Measurements from ENCODE around the gene PEX26.
"Not testable (repeated sequence)": the region's sequence is repeated elsewhere in the genome, so short reads cannot be mapped to it uniquely, and the experiment has no call there.

Gene PEX26

DNA sequence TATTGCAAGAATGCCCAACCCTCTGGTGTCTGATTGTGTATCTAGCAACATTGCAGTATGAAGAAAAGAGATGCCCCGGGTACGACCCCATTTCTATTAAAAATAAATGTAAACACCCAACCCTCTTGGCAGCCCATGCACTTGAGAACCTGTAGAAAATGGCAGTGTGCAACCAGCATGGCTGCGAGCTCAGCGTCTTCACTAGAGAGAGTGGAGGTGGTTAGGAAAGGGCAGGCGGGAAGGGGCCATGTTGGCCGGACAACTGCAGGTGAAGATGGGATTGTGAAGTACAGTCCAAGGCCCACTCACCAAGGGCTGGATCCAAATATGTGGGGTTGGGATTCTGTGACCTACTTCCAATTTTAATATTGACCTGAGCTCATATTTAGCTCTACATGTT is 15.9 kb downstream of the PEX26 start:
- no peak for DNase-seq

DNA sequence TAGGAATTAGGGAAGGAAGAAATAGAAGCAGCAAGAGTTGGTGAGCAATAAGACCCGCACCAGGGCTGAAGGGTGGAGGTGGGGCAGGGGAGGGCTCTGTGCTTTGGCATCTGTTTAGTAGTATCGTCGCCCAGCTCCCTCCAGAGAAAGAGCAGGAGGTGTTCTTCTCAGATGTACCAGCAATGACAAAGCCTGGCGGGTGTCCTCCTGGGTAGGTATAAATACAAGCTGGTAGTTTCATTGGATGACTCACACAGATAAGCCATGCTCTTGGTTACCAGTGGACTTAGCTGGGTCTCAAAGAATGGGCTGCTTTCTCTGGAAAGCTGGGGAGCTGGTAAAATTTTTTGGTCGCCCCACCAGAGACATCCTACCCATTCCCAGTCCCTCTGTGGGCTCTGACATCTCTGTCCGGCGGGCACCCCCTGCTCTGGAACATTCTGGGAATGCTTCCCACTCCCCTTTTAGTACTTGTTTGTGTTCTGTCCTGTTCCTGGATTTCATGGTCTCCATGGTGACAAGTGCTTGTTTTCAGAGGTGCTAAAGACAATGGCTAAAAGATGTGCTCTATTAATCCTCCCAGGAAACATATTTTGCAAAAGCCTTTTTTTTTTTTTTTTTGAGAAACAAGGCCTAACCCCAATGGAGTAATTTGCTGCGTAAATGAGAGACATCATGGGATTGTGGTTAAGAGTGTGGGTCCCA is 17.5 kb downstream of the PEX26 start:
- peak in 4 of 51 donors; percentile 26 to 45 (median 29) for DNase-seq

GRCh38 chr22:18096823-18097222 is 19.0 kb downstream of the PEX26 start:
- peak in 1 of 51 donors; percentile 47 for DNase-seq

DNA sequence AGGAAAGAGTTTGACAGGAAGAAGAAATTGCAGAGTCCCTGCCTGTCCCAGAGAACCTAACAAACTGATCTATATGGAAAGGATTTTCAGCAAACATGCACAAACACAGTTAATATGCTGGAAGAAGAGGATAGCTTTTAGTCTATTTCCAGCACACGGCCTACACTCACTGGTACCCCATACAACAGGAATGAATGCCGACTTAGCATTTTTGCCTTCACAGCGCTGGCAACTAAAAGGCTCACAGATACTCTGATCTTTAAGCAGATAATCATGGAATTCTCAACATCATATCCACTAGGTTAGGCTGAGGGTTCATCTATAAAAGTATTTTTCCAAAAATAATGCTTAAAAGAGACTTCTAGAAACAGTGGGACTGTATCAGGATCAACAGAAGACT is 23.0 kb downstream of the PEX26 start:
- no peak for DNase-seq

DNA sequence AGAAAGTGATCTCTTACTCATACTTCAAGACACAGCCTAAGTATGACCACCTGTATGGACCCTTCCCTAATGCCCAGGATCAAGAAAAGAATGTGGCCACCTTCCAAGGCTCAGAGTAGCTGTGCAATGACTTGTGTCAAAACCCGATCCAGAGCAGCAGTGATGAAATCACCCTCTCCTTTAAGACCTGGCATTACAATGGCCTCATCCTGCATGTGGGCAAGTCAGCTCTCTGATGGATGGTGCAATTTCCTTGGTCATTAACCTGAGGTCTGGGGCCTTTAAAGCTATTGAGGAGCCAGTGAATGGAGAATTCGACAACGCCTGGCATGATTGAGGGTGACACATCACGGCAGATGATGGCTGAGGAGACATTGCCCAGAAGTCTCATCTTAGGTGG is 23.7 kb downstream of the PEX26 start:
- DNase-seq: no peak

DNA sequence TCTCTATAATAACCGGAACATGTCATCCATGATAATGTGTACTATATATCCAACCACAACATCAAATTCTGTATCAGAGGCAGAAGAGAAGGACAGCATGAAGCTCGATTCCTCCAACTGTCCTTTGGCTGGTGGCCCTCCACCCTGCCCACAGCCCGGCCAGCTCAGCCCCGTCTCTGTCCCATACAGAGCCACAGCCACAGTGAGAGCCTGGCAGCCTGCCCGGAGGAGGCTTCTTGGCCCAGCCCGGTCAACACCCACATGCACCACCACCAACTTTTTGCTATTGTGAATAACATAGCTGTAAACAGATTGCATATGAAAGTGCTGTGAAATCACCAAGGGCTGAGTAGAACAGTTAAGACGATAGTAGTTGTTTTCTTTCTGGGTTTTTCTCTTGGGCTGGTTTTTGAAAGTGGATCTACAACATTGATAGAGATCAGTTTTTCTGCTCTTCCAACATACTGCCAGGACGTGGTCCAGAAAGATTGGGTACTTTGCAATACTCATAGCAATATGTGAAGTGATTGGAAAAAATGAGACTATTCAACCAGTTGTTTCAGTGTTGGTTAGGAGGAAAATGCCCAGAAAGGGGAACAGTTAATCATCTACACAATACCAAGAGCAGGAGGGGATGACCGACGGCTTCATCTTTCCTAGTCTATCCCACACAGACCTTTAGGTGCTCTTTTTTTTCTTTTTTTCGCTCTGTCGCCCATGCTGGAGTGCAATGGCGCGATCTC is 25.9 kb downstream of the PEX26 start:
- DNase-seq: no peak

- no peak for DNase-seq
These were observed 26.8 kb downstream of the PEX26 start for GRCh38 chr22:18104566-18104965.

DNA sequence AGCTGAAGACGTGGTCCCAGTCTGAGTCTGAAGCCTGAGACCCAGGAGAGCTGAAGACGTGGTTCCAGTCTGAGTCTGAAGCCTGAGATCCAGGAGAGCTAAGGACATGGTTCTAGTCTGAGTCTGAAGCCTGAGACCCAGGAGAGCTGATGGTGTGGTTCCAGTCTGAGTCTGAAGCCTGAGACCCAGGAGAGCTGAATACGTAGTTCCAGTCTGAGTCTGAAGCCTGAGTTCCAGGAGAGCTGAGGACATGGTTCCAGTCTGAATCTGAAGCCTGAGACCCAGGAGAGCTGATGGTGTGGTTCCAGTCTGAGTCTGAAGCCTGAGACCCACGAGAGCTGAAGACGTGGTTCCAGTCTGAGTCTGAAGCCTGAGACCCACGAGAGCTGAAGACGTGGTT is 28.2 kb downstream of the PEX26 start:
- not testable (repeated sequence) for DNase-seq

DNA sequence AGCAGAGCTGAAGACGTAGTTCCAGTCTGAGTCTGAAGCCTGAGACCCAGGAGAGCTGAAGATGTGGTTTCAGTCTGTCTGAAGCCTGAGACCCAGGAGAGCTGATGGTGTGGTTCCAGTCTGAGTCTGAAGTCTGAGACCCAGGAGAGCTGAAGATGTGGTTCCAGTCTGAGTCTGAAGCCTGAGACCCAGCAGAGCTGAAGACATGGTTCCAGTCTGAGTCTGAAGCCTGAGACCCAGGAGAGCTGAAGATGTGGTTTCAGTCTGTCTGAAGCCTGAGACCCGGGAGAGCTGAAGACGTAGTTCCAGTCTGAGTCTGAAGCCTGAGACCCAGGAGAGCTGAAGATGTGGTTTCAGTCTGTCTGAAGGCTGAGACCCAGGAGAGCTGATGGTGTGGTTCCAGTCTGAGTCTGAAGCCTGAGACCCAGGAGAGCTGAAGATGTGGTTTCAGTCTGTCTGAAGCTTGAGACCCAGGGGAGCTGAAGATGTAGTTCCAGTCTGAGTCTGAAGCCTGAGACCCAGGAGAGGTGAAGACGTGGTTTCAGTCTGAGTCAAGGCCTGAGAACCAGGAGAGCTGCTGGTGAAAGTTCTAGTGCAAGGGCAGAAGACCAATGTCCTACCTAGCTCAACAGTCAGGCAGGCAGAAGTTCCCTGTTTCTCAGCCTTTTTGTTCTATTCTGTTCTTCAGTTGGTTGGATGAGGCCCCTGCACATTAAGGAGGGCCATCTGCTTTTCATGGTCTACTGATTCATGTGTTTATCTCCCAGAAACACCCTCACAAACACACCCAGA is 29.0 kb downstream of the PEX26 start:
- not testable (repeated sequence) for DNase-seq

GRCh38 chr22:18108187-18108586 is 30.4 kb downstream of the PEX26 start:
- DNase-seq: no peak

- DNase-seq: no peak
These were observed 31.8 kb downstream of the PEX26 start for GRCh38 chr22:18109410-18110193.

GRCh38 chr22:18110194-18110953 is 32.6 kb downstream of the PEX26 start, which contains the start of gene TUBA8:
Gene TUBA8 (plus strand): TSS chr22:18110809. CDS start chr22:18110866, 57 bp downstream.
- peak in 17 of 51 donors; percentile 16 to 74 (median 43) for DNase-seq

DNA sequence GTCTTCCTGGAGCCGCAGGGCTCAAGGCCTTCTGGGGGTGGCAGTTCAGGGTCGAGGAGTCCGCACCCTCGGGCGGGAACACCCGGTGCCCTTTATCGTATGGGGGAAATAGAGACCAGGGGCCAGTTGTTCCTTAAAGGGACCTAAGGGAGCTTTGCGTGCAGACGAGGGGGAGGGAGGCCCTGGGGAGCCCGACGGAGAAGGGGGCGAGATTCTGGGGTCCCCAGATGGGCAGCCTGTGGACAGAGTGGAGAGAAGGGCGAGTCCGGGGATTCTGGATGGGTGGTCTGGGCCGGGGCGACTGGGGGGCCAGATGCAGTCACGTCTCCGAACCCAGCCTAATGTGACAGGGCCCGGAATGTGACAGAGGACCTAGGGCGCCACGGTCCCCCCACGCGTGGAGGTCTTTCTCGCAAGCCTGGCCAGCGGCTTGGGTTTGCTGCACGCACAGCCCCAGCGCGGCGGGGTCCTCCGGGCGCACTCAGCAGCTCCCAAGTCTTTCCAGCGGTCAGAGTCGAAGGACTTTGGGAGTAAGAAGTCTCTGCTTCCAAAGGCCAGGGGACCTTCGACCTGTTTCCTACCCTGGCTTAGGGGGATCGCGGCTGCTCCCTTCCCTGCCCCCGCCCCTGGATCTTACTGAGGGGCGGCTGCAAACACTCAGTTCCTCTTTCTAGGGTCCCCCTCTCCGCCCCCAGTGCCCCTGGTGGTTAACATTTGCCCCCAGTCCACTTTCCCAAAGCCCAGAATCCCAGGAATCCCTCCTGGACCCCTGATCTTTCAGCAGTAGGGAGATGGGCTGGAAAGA is 33.4 kb downstream of the PEX26 start:
- DNase-seq: no peak

GRCh38 chr22:18111759-18112330 is 34.1 kb downstream of the PEX26 start:
- DNase-seq: no peak

DNA sequence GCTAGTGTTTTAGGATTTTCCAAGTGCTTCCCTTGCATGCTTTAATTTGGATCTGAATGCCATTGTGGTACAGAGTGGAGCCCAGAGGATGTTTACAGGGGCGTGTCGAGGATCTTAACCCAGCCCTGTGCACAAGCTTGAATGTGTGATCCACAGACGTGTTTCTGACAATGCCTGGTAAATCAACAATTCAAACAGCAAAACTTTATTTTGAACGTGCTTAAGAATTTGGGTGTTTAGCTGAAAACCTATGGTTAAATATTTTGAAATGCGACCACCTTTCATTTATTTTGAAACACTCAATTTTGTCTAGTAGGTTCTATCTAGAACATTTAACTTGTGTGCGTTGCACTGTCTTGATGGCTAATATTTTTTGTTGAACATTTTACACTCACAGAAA is 34.6 kb downstream of the PEX26 start:
- no peak for DNase-seq

- no peak for DNase-seq
These were observed 36.0 kb downstream of the PEX26 start for GRCh38 chr22:18113680-18114394.

DNA sequence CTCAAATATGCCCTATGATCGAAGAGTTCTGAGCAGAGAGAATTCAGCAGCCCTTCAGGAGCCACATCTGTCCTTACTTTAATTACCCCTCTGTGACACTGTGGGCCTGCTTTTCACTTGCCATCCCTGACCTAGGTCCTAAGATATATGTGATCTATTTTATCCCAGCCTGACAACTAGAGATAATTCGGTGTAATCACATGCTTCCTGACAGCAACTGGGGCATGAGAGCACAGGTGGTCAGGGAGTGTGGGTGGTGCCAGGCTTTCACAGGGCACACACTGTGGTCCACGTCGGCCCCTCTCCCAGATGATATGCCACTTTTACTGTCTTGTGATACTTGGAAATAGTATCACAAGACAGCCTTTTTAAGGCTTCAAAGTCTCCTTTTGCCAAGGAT is 36.7 kb downstream of the PEX26 start:
- no peak for DNase-seq

GRCh38 chr22:18114976-18115652 is 37.3 kb downstream of the PEX26 start:
- DNase-seq: no peak
